Glutamatergic neuron (in vitro differentiated cells): ENCODE measurements around the gene CDC42SE2. TPM values are rescaled to one million over a fixed set of nuclear protein-coding genes. Genes with fewer than 3 reads are reported as not detected.

Experiments used
- DNase-seq: peaks from one replicate; pipeline ENCODE4 v3.0.0; 2022
- H3K27ac Mint-ChIP-seq: one replicate; pipeline ENCODE4 v1.8.0; 2020; ENCODE audit warnings: mild to moderate bottlenecking, mixed read lengths, inconsistent platforms; ENCODE audit not compliant: unreplicated experiment
- H3K27me3 Mint-ChIP-seq: one replicate; pipeline ENCODE4 v1.8.0; 2020; ENCODE audit warnings: mild to moderate bottlenecking, moderate library complexity, mixed read lengths, inconsistent platforms; ENCODE audit not compliant: unreplicated experiment
- H3K36me3 Mint-ChIP-seq: one replicate; pipeline ENCODE4 v1.8.0; 2020; ENCODE audit warnings: mild to moderate bottlenecking, mixed read lengths, inconsistent platforms; ENCODE audit not compliant: unreplicated experiment
- H3K4me1 Mint-ChIP-seq: one replicate; pipeline ENCODE4 v1.8.0; 2020; ENCODE audit warnings: mild to moderate bottlenecking, low read depth, mixed read lengths, inconsistent platforms; ENCODE audit not compliant: unreplicated experiment
- H3K4me3 Mint-ChIP-seq: one replicate; pipeline ENCODE4 v1.8.0; 2020; ENCODE audit warnings: mild to moderate bottlenecking, mixed read lengths, inconsistent platforms; ENCODE audit not compliant: unreplicated experiment
- H3K9me3 Mint-ChIP-seq: one replicate; pipeline ENCODE4 v1.8.0; 2020; ENCODE audit warnings: mild to moderate bottlenecking, moderate library complexity, mixed read lengths, inconsistent platforms; ENCODE audit not compliant: unreplicated experiment
- total RNA-seq: library from RNA; stranded (reverse); fragmentation: NEBNext Ultra II Directional; extraction: Animal tissue kit (Norgen Biotek cat#: 25700); gene quantifications from one replicate; pipeline ENCODE4 v1.2.1, GENCODE V29; 2021; ENCODE audit not compliant: unreplicated experiment
- TF ChIP-seq, protein P1 (sequence below): fragments of 200-600 bp; sonication (generic); IDR thresholded peaks from one replicate; pipeline ENCODE4 v1.5.0; 2021; ENCODE audit not compliant: partially characterized antibody, unreplicated experiment

The CDC42SE2 gene
- total RNA-seq, 1 donor from 2014 or later, result 15.5 TPM

DNA sequence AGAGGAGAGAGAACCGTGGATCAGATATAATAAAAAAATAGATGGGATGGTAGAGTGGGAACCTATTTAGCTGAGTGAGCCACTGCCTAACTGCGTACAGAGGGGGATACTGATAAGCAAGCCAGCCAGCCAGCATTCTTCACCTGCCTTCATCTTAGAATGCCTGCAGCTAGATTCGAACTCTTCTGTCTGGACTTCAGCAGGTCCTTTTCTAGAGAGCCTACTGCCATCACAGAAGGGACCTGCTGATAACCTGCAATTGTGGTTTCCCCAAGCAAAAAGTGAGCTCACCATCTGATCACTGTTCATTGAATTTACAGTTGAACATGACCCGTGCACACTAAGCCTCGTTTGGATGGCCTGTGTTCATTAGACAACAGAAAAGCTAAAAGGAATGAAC, 109.4 kb downstream of the CDC42SE2 start:
- H3K36me3 Mint-ChIP-seq, result no peaks in the 10 kb centered on the region
- H3K4me3 Mint-ChIP-seq, result no peak overlapping the region
- TF ChIP-seq, protein P1, sequence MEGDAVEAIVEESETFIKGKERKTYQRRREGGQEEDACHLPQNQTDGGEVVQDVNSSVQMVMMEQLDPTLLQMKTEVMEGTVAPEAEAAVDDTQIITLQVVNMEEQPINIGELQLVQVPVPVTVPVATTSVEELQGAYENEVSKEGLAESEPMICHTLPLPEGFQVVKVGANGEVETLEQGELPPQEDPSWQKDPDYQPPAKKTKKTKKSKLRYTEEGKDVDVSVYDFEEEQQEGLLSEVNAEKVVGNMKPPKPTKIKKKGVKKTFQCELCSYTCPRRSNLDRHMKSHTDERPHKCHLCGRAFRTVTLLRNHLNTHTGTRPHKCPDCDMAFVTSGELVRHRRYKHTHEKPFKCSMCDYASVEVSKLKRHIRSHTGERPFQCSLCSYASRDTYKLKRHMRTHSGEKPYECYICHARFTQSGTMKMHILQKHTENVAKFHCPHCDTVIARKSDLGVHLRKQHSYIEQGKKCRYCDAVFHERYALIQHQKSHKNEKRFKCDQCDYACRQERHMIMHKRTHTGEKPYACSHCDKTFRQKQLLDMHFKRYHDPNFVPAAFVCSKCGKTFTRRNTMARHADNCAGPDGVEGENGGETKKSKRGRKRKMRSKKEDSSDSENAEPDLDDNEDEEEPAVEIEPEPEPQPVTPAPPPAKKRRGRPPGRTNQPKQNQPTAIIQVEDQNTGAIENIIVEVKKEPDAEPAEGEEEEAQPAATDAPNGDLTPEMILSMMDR, result no peak
- no peak for DNase-seq
- H3K27ac Mint-ChIP-seq, result no peak overlapping the region
- peaks cover 6% of the 10 kb centered on the region for H3K9me3 Mint-ChIP-seq
- no peaks in the 10 kb centered on the region for H3K4me1 Mint-ChIP-seq
- peaks cover 2% of the 10 kb centered on the region for H3K27me3 Mint-ChIP-seq

DNA sequence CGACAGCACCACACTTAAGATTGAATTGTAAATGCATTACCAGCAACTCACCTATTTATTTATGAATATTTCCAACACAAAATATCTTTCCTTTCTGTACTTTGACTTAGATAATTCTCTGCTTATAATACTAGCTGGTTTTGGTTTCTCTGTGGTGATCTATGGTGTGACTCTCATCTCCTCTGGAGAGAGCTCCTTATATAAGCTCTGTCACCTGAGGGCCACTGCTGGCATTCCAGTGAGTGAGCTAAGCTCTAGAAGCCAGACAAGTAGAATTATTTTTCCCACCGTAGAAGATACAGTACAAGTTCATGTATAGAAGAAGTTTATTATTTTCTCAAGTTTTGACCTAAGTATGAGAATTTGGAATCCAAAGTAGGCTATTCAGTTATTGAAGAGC, 111.5 kb downstream of the CDC42SE2 start:
- peaks cover 6% of the 10 kb centered on the region for H3K9me3 Mint-ChIP-seq
- TF ChIP-seq, protein P1, result no peak
- no peak for DNase-seq
- H3K27ac Mint-ChIP-seq, result no peak overlapping the region
- no peaks in the 10 kb centered on the region for H3K36me3 Mint-ChIP-seq
- H3K4me1 Mint-ChIP-seq, result no peaks in the 10 kb centered on the region
- peaks cover 4% of the 10 kb centered on the region for H3K27me3 Mint-ChIP-seq
- no peak overlapping the region for H3K4me3 Mint-ChIP-seq

DNA sequence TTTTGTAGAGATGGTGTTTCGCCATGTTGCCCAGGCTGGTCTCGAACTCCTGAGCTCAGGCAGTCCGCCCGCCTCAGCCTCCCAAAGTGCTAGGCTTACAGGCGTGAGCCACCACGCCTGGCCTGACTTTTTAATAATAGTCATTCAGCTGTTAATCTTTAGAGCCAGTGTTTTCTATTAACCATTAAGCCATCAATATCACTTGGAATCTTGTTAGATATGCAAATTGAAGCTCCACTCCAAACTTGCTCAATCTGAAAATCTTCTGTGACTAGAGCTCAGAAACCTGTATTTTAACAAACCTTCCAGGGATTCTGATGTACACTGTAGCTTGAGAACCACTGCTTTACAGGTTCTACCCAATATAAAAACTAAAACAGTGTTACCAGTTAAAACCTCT, 113.5 kb downstream of the CDC42SE2 start:
- no peak for DNase-seq
- Mint-ChIP-seq H3K9me3 (peaks cover 11% of the 10 kb centered on the region), H3K4me3 (no peak overlapping the region), H3K36me3 (peaks cover 3% of the 10 kb centered on the region), H3K4me1 (peaks cover 4% of the 10 kb centered on the region), H3K27me3 (peaks cover 8% of the 10 kb centered on the region), H3K27ac (no peak overlapping the region)
- TF ChIP-seq, protein P1, result no peak

DNA sequence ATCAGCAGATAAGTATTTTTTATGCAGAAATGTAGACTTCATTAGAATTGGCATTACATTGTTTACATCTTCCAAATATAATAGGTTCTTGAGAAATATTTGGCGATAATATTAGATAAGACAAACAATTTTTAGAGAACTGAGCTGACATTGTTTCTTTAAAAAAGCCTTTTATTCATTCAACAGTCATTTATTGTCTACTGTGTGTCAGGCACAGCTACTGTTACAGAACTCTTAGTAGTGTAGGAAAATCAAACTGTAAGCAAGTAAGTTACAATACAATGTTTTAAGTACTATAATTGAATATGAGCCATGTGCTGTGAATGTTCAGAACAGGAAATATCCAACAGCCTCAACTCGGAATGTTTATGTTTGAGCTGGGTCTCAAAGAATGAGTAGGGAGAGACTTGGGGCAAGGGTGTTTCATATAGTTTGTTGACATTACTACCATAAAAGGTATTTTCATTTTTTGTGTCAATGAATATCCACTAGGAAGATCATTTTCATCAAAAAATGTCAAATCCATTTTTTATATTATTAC, 114.0 kb downstream of the CDC42SE2 start:
- Mint-ChIP-seq H3K4me3 (no peak overlapping the region), H3K27me3 (peaks cover 8% of the 10 kb centered on the region), H3K36me3 (peaks cover 3% of the 10 kb centered on the region), H3K9me3 (peaks cover 11% of the 10 kb centered on the region), H3K4me1 (peaks cover 4% of the 10 kb centered on the region), H3K27ac (no peak overlapping the region)
- TF ChIP-seq, protein P1, result no peak
- no peak for DNase-seq

DNA sequence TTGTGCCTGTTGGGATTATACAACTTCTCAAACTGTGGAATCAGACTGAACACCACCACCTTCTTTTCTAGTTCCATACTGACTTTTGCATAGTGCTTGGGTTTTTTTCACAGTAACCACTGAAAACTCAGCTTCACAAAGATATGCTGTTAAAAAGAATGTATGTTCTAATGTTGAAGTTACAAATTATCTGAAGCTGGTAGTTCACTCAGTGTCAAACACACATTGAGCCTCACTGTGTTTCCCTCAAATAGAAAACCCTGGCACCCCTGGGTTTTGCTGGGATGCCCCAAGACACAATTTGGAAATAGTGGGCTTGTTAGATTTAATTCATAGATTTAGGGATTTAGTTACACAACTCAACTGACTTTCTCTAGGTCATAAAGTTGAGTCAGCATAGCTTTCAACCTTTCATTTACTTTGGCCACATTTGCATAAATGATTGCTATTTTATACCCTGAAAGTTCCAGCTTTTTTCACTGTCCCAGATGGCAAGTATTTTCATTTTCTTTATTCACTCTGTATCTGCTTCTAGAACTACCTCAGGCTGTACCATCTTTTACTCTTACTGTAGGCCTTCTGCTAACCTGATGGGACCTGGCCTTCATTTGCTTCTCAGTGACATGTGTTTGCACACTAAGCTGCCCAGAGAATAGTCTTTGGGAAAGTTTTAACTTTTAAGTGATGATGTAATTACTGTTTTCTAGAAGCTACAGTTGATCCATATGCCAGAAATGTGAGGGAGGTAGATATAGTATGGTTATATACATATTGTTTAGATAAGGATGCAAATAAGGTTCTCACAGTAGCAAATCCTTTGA, 115.1 kb downstream of the CDC42SE2 start:
- TF ChIP-seq, protein P1, result no peak
- Mint-ChIP-seq H3K36me3 (peaks cover 3% of the 10 kb centered on the region), H3K4me3 (no peak overlapping the region), H3K9me3 (peaks cover 10% of the 10 kb centered on the region), H3K27ac (peak overlapping the region; percentile 43), H3K4me1 (peaks cover 4% of the 10 kb centered on the region), H3K27me3 (peaks cover 8% of the 10 kb centered on the region)
- no peak for DNase-seq
